Ascending aorta (tissue), 2 donors: ENCODE results near the gene REPIN1. TPM values are rescaled to one million over a fixed set of nuclear protein-coding genes. Genes with fewer than 3 reads are reported as not detected.

Source experiments
- DNase-seq, 2 donors: peaks; one replicate each; pipeline ENCODE4 v3.0.0-alpha.2; 2019; ENCODE audit warnings: low spot score in 2 of 2
- H3K27ac ChIP-seq, 2 donors: fragments of 200-600 bp; sonication (generic); one replicate each; pipeline ENCODE4 v1.5.1; 2016 to 2017; ENCODE audit warnings: mild to moderate bottlenecking in 1 of 2
- H3K27me3 ChIP-seq: fragments of 200-600 bp; sonication (generic); one replicate; pipeline ENCODE4 v1.5.1; 2017
- H3K36me3 ChIP-seq, 2 donors: fragments of 200-600 bp; sonication (generic); one replicate each; pipeline ENCODE4 v1.5.1; 2016
- H3K4me1 ChIP-seq, 2 donors: fragments of 200-600 bp; sonication (generic); one replicate each; pipeline ENCODE4 v1.5.1; 2016 to 2017; ENCODE audit warnings: mild to moderate bottlenecking in 1 of 2
- H3K4me3 ChIP-seq, 2 donors: fragments of 200-600 bp; sonication (generic); one replicate each; pipeline ENCODE4 v1.5.1; 2016 to 2017; ENCODE audit warnings: mild to moderate bottlenecking in 1 of 2
- H3K9me3 ChIP-seq, 2 donors: fragments of 200-600 bp; sonication (generic); one replicate each; pipeline ENCODE4 v1.5.1; 2016
- intact Hi-C: fragments of 100-400 bp; cut with DNase I; formaldehyde crosslinking; loops from one replicate; pipeline ENCODE4 v1.15.1; 2023
- total RNA-seq: library from RNA; depleted of rRNA; stranded (reverse); fragments of >200 nt; gene quantifications from one replicate; pipeline ENCODE4 v1.1.0, GENCODE V29; 2016
- TF ChIP-seq, protein P1 (sequence below), 3 experiments: fragments of 200-600 bp in 2 of 3; fragments of 450-650 bp in 1 of 3; sonication (generic) in 2 of 3; IDR thresholded peaks; one replicate each; pipeline ENCODE4 v1.5.1; 2016 to 2019; ENCODE audit warnings: antibody characterized with exemption in 3 of 3, mild to moderate bottlenecking in 1 of 3, moderate library complexity in 1 of 3

Gene REPIN1
- total RNA-seq, 1 donor from 2014 or later, result 123 TPM

DNA sequence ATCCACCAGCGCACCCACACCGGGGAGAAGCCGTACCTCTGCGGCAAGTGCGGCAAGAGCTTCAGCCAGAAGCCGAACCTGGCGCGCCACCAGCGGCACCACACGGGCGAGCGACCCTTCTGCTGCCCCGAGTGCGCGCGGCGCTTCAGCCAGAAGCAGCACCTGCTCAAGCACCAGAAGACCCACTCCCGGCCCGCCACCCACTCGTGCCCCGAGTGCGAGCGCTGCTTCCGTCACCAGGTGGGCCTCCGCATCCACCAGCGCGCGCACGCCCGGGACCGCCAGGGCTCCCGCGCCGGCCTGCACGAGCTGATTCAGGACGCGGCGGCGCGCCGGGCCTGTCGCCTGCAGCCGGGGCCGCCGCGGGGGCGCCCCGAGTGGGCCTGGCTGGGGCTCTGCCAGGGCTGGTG, 28.2 kb downstream of the REPIN1 start:
- H3K9me3 ChIP-seq, result no peaks in the 10 kb centered on the region
- no peaks in the 10 kb centered on the region for H3K27me3 ChIP-seq
- TF ChIP-seq, protein P1, sequence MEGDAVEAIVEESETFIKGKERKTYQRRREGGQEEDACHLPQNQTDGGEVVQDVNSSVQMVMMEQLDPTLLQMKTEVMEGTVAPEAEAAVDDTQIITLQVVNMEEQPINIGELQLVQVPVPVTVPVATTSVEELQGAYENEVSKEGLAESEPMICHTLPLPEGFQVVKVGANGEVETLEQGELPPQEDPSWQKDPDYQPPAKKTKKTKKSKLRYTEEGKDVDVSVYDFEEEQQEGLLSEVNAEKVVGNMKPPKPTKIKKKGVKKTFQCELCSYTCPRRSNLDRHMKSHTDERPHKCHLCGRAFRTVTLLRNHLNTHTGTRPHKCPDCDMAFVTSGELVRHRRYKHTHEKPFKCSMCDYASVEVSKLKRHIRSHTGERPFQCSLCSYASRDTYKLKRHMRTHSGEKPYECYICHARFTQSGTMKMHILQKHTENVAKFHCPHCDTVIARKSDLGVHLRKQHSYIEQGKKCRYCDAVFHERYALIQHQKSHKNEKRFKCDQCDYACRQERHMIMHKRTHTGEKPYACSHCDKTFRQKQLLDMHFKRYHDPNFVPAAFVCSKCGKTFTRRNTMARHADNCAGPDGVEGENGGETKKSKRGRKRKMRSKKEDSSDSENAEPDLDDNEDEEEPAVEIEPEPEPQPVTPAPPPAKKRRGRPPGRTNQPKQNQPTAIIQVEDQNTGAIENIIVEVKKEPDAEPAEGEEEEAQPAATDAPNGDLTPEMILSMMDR (IDR thresholded peaks at IDR 0.05), result no peak
- no peaks in the 10 kb centered on the region for H3K4me1 ChIP-seq
- no peak for DNase-seq
- intact Hi-C loops, result no loop called here
- H3K27ac ChIP-seq, result no peak overlapping the region
- H3K4me3 ChIP-seq, result no peak overlapping the region
- peaks cover 10 to 13% of the 10 kb centered on the region in 2 donors for H3K36me3 ChIP-seq

DNA sequence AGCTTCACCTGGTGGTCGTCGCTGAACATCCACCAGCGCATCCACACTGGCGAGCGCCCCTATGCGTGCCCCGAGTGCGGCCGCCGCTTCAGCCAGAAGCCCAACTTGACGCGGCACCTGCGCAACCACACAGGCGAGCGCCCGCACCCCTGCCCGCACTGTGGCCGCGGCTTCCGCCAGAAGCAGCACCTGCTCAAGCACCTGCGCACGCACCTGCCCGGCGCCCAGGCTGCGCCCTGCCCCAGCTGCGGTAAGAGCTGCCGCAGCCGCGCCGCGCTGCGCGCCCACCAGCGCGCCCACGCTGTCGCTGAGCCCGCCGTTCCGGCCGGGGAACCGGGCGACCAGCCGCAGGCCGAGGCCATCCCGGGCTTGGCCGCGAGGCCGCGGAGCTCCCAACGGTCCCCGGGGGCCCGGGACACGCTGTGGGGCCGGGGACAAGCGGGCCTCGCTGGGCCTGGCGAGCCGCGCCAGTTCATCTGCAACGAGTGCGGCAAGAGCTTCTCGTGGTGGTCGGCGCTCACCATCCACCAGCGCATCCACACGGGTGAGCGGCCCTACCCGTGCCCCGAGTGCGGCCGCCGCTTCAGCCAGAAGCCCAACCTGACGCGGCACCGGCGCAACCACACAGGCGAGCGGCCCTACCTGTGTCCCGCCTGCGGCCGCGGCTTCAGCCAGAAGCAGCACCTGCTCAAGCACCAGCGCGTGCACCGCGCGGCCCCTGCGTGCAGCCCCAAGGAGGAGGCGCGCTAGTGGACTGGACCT, 28.9 kb downstream of the REPIN1 start:
- TF ChIP-seq, protein P1 (IDR thresholded peaks at IDR 0.05), result no peak
- peaks cover 10 to 13% of the 10 kb centered on the region in 2 donors for H3K36me3 ChIP-seq
- no peak for DNase-seq
- H3K27ac ChIP-seq, result no peak overlapping the region
- no peaks in the 10 kb centered on the region for H3K27me3 ChIP-seq
- H3K4me1 ChIP-seq, result no peaks in the 10 kb centered on the region
- H3K9me3 ChIP-seq, result no peaks in the 10 kb centered on the region
- no peak overlapping the region for H3K4me3 ChIP-seq
- intact Hi-C loops, result no loop called here

DNA sequence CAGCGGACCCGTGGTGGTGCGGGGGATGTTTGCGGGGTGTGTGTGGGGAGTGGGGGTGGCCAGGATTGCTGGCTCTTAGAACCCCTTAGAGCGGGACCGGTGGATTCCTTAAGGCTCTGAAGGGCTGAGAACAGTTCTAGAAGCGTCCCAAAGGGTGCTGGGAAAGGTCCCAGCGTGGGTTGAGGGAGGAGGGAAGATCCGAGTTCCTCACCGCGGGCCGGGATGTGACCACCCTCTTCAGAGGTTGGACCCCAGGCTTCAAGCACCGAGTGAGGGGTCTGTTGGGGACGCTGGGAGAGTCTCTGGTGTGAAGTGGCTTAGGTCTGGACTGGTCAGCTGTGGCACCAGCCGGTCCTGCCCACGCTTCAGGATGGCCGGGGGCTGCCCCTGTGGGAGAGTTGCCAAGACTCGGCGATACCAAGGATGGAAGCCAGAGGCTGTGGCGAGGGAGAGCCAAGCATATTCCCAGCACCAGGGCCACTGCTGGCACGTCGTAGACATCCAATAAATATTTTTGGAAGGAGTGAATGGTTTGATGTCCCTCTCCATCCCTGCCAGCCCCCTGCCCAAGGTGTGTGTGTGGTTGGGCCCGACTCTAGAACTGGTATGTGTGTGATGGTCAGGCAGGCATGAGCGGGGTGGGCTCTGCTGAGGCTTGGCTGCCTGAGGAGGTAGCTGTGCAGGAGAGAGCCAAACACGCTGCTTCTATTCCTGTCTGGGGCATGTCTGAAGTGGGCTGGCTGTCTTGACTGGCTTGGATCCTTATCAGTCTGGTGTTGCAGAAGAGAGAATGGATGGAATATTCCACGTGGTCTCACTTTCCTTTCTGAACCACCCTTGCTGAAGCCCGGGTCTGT, 29.7 kb downstream of the REPIN1 start:
- H3K4me3 ChIP-seq, result no peak overlapping the region
- H3K36me3 ChIP-seq, result peaks cover 10 to 13% of the 10 kb centered on the region in 2 donors
- intact Hi-C loops, result no loop called here
- no peak overlapping the region for H3K27ac ChIP-seq
- TF ChIP-seq, protein P1 (IDR thresholded peaks at IDR 0.05), result no peak
- H3K27me3 ChIP-seq, result no peaks in the 10 kb centered on the region
- no peaks in the 10 kb centered on the region for H3K4me1 ChIP-seq
- DNase-seq, result no peak
- no peaks in the 10 kb centered on the region for H3K9me3 ChIP-seq

DNA sequence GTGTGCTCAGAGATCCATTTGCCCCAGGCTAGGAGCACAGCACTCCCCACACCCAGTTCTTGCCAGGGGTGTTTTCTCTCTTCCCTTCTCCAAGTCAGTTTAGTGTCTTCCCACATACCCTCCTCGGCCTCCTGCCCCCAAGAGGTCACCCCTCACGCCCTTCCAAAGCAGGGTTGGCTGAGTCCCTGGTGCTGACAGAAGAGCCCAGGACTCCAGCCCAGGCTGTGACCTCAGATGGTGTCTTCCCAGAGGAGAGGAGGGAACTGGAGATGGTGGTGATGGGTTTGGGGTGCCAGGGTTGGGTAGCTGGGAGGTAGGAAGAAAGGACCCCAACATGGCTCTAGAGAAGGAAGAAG, 30.3 kb downstream of the REPIN1 start:
- H3K27ac ChIP-seq, result no peak overlapping the region
- H3K4me3 ChIP-seq, result no peak overlapping the region
- intact Hi-C loops, result no loop called here
- TF ChIP-seq, protein P1 (IDR thresholded peaks at IDR 0.05), result no peak
- peaks cover 0 to 3% of the 10 kb centered on the region in 2 donors for H3K4me1 ChIP-seq
- H3K27me3 ChIP-seq, result no peaks in the 10 kb centered on the region
- peaks cover 10 to 13% of the 10 kb centered on the region in 2 donors for H3K36me3 ChIP-seq
- no peak for DNase-seq
- H3K9me3 ChIP-seq, result no peaks in the 10 kb centered on the region

DNA sequence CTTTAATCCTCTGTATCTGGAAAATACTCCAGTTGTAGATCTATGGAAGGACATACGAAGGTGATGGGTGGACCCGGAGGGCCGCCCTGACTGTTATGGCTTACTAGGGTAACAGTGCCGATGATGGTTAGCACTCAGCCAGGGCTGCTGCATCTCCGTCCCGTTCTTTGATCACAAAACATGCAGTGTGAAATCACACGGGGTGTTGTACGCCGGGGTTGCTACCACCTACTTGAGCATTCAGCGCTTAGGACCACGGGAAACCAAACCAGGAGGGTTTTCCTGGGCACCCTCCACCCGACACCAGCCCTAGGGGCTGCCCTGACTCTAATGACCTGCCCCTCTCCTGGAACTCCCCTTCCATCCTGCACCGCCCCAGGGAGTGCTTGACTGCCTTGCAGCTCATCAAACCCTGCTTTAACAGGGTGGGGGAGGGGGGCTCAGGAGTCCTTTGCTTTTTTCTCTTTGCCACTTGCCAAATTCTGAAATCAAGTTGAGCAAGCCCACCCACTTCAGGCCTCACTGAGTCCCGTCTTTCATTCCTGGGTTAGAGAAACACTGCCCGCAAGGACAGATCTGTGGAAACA, 30.9 kb downstream of the REPIN1 start:
- Histone ChIP-seq H3K27me3 (no peaks in the 10 kb centered on the region), H3K4me1 (peaks cover 0 to 8% of the 10 kb centered on the region in 2 donors), H3K27ac (no peak overlapping the region), H3K36me3 (peaks cover 10 to 13% of the 10 kb centered on the region in 2 donors), H3K9me3 (no peaks in the 10 kb centered on the region), H3K4me3 (no peak overlapping the region)
- intact Hi-C loops, result loop anchor here (10.0 kb wide), 2 partner anchors 525 to 775 kb away; partner anchors contain the start of gene ATP6V0E2
- TF ChIP-seq, protein P1 (IDR thresholded peaks at IDR 0.05), result no peak
- peak in 1 of 2 donors; percentile 41 for DNase-seq
